GM21723 (cell line): ENCODE results near the gene CCDC9.
"Not testable (repeated sequence)": the region's sequence is repeated elsewhere in the genome, so short reads cannot be mapped to it uniquely, and the experiment has no call there.

ENCODE experiments used
- ATAC-seq: cut with Tn5 transposase; IDR thresholded peaks from one replicate; pipeline ENCODE4 v1.9.1; 2021; ENCODE audit warnings: mild to moderate bottlenecking, moderate library complexity; ENCODE audit not compliant: unreplicated experiment

The CCDC9 gene

DNA sequence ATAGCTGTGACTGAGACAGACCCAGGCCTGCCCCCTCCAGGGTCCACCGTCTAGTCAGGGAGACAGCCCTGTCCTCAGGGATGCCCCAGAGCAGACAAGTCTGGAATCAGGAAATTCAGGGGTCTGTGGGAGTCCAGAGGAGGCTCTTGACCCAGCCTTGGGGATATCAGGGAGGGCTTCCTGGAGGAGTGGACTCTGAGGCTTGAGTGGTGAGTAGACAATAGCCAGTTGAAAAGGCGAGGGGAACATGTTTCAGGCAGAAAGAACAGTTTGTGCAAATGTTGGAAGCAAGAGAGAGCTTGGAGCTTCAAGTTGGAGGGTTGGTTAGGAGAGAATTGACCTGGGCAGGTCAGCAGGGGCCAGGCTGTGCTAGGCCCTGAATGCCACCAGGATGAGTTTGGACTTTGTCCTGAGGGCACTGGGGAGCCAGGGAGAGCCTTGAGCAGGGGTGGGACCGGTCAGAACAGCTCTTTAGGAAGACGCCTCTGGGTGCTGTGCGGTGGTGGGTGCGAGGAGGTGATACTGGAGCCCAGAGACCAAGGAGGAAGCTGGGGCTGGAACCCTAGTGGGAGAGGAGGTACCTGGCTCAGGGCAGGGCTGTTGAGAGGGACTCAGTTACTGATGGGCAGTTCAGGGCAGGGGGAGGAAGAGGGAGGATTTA lies 2.7 kb downstream of the CCDC9 start:
- no peak for ATAC-seq

DNA sequence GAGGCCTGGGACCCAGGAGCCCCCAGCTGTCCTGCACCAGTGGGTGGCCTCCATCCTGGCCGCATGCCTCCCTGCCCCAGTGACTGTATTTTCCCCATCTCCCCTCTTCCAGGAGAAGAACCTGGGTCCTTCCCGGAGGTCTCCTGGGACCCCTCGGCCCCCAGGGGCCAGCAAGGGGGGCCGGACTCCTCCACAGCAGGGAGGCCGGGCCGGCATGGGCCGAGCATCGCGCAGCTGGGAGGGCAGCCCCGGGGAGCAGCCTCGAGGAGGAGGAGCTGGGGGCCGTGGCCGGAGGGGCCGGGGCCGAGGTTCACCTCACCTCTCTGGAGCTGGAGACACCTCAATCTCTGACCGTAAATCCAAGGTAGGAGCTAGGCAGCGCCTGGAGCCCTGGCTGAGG lies 4.2 kb downstream of the CCDC9 start:
- no peak for ATAC-seq

DNA sequence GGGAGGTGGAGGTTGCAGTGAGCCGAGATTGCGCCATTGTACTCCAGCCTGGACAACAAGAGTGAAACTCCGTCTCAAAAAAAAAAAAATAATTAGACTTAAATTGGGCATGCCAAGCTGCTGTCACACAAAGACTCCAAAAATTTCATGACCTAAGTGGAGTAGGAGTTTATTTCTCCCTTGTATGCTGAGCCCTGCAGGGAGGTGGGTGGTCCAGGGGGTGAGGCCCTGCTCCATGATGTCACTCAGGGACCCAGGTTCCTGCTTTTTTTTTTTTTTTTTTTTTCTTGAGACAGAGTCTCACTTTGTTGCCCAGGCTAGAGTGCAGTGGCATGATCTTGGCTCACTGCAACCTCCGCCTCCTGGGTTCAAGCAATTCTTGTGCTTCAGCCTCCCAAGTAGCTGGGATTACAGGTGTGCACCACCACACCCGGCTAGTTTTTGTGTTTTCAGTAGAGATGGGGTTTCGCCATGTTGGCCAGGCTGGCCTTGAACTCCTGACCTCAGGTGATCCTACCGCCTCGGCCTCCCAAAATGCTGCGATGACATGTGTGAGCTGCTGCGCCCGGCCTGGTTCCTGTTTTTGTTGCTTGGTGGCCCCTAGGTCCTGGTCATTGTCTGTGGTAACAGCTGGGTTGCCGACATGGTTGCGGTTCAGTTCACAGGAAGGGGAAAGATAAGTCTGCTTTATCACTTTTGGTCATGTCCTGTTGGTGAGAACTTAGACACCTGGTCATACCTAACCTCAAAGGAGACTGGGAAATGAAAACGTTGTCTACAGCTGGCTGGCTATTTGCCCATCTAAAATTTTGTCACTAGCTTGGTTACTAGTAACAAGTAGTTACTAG lies 5.8 kb downstream of the CCDC9 start:
- peak; percentile 61 for ATAC-seq

DNA sequence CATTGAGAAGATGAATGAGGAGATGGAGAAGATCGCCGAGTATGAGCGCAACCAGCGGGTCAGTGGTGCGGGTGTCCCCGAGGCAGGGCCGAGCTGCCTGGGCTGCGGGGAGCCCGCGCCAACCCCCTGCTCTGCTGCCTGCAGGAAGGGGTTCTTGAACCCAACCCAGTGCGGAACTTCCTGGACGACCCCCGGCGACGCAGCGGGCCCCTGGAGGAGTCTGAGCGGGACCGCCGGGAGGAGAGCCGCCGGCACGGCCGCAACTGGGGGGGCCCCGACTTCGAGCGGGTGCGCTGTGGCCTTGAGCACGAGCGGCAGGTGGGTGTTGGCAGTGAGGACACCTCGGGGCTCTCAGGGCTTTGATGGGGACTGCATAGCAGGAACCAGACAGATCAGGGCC lies 8.3 kb downstream of the CCDC9 start:
- ATAC-seq: no peak

DNA sequence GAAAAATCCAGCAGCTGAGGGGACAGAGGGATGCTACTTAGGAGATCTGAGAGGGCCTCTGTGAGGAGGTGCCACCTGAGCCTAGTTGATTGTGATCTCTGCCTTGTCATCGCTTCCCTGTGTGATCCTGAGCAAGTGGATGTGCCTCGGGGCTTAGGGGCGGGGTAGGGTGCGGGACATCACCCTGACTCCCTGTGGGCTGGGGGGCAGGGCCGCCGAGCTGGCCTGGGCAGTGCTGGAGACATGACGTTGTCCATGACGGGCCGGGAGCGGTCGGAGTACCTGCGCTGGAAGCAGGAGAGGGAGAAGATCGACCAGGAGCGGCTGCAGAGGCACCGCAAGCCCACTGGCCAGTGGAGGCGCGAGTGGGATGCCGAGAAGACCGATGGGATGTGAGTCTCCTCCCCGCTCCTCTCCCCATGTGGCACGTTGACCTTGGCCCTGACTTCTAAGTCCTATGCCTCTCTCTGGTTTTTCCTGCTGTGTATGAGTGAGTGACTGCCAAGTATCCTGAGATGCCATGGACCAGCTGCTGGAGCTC lies 10.1 kb downstream of the CCDC9 start:
- ATAC-seq: no peak

DNA sequence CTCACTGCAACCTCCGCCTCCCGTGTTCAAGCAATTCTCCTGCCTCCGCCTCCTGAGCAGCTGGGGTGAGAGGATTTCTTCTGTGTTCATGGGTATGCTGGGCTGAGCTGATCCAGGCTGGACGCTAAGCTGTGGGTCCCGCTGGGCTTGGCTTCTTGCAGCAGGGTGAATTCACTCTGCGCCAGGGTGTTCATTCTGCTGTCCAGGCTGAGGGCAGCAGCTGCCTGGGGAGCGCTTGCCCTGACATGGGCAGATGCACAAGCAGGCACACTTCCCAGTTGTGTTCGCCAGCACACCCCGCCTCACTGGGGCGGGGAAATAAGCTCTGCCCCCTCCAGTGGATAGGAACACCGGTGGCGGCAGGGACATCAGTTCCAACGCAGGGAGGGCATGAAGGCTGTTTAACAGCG lies 11.0 kb downstream of the CCDC9 start:
- ATAC-seq: no peak

DNA sequence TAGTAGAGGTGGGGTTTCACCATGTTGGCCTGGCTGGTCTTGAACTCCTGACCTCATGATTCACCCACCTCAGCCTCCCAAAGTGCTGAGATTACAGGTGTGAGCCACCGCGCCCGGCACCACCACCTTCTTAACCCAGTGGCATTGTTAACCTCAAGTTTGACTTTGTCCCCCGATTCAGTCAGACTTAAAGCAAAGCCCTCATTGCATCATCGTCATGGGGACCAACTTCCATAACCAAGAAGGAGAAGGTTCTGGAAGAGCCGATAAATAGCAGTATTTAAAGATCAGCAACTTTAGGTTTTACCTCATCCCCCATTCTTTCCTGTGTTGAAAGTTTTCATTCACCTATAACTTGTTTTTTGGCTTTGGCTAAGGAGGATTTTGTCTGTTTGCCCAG lies 11.7 kb downstream of the CCDC9 start:
- ATAC-seq: no peak

DNA sequence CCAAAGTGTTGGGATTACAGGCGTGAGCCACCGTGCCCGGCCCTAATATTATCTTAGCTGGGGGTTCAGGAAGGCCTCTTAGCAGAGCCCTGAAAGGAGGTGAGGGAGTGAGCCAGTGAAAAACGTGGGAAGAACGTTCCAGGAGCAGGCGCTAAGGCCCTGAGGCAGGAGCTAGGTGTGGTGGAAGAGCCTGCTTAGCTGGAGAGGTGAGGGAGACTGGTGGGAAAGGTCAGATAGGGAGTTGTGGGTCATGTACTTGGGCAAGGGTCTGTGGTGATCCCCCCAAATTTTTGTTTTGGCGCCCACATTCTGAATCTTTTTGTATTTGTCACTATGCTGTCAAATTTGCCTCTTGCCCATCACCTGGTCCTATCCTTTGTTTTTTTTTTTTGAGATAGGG lies 13.3 kb downstream of the CCDC9 start:
- no peak for ATAC-seq

DNA sequence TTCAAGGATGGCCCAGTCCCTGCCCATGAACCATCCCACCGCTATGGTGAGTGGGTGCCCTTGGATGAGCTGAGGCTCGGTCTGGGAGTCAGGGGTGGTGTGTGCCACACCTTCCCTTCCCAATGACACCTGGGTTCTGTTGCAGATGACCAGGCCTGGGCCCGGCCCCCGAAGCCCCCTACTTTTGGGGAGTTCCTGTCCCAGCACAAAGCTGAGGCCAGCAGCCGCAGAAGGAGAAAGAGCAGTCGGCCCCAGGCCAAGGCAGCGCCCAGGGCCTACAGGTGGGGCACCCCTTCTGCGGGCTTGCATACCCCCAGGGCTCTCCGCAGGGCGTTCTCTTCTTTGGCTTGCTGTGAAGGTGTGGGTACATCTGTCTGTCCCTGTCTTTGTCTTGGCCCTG lies 14.1 kb downstream of the CCDC9 start:
- ATAC-seq: no peak

DNA sequence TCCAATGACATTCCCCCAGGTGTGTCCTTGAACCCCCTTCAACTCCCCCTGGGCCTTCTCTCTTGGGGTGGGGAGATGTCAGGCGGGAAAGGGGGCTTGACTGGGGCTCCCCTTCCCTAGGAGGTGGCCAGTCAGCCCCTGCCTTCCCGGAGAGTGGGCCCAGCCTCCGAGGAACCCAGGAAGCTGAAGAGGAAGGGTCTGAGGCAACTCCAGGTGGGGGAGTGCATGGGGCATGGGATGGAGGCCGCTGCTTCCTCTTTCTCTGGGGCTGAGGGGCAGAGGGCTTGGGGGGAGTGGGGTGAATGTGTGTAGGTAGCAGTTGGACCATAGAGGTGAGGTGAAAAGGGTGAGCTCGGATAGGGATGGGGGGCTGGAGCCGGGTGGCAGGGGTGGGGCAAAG lies 15.6 kb downstream of the CCDC9 start:
- no peak for ATAC-seq

DNA sequence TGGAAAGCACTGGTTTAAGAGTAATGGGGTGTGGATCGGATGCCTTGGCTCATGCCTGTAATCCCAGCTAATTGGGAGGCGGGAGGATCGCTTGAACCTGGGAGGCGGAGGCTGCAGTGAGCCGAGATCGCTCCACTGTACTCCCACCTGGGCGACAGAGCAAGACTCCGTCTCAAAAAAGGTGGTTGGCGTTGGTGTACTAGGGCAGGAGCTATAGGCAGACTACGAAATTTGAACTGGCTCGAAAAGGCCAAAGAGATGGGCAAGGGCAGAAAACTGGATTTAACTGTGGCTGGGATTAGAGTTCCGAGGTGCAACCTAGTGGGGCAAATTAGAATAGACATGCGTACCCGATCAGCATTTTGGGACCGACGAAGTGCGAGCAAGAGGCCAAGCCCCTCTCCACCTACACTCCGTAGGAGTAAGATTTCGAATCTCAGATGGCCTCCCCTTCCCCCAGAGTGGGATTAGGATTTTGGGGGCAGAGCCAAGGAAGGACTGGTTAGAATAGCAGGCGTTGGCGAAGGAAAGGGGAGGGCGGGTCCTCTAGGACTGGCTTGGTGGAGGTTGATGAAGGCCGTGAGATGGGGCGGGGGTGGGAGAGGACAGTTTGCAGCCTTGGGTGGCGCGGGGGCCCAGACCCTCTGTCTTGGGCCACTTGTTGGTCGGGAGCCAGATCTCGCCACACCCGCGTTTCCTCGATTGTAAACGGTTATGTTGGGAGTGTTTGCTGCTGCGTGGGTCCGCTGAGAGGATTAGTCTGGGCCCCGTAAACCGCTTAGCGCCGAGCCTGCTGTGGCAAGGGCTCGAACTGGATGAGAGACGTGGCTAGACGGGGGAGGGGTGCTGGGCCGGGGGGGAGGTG lies 16.4 kb downstream of the CCDC9 start:
- ATAC-seq: no peak

DNA sequence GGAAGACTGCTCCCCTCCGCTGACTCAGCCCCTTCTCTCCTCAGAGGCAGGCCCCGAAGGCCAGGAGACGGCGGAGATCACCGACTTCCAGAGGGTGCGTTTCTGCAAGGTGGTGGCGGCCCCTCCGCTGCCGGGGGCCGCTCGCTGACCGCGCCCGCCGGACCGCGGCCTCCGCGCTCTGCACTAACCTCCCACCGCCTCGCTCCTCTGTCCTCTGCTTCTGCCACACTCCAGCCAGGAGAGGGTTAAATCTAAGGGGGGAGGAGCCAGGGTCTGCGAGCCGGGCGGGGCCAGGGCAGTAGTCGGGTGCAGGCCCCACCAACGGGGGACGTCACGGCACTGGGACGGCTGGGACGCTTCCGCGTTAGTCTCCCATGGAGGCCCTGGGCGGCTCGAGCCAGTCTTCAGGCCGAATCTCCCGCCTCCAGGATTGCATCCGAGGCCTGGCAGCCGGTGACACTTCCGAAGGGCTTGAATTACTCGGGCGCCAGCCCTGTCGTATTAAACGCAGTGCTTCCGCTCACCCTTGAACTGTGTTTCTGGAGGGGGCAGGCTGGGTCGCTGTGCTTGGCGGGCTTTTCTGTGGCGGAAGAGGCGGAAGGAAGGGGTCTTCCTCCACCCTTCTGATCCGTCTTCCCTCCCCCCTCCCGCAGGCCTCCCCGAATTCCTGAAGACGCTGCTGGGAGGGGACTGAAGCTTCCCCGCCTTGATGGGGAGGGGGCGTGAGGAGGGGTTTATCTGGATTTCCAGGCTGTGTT lies 17.2 kb downstream of the CCDC9 start:
- ATAC-seq: peak; percentile 75

DNA sequence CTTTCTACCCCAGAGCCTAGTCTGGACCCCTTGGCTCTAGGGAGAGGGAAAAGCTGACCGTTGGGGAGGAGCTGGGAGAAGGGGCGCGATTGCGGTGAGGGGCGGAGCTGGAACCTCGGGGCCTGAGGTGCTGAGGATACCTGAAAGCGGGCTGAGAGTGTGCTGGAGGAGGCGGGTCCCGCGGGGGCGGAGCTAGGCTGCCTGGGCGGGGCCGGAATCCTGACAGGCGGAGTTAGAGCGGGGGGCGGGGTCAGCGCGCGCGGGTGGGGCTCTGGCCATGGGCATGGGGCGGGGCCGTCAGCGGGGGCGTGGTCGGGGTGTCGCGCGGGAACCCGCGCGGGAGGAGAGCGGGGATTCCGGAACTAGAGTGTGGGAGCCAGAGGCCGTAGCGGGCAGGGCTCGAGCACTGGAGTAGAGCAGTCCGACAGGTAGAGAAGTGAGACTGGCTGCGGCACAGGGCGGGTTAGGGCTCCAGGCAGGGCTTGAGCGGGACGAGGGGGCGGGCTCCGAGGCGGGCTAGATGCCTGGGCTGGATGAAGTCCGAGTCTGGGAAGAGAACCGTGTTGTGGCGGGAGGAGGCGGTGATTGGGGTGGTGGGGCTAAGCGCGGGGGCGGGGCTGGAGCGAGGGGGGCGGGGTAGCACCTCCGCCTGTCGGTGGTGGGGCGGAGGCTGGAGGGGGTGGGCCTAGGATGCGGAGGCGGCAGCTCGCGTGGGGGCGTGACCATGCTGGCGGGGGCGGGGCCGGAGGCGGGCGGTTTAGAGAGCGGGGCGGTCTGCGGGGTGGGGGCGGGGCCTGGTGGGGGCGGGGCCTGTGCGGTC lies 18.0 kb downstream of the CCDC9 start, which contains the start of gene INAFM1:
INAFM1 (plus strand) TSS at position 815 of the 820 bp plus-strand sequence. CDS start 35 bp downstream, outside the sequence.
- peak; percentile 57 for ATAC-seq

DNA sequence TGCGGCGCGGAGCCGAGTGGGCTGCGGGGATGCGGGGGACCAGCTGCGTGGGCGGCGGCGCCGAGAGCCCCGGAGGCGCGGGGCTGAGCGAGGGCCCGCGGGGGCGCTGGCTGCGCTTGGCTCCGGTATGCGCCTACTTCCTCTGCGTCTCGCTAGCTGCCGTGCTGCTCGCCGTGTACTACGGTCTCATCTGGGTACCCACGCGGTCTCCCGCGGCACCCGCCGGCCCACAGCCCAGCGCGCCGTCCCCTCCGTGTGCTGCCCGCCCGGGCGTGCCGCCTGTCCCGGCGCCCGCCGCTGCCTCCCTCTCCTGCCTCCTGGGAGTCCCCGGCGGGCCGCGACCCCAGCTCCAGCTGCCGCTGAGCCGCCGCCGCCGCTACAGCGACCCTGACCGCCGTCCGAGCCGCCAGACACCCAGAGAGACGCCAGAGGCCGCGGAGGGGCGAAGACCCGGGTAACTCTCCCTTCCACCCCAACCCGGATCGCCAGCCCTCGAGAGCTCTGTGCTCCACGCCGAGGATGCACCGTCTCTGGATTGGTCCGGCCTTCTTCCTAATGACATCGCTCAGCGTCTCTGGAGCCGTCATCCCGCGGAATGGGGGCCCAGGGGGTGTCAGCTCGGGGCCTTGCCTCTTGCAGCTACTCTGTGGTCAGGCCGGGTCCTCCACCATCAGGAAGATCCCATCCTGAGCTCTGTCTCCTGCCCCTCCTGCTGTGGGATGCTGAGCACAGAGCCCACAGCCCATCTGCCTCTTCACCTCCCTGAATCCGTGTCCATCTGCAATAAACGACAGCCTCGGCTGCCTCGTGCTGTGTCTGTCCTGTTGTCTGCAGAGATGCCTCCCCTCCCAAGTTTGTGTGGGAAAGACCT lies 18.8 kb downstream of the CCDC9 start:
- no peak for ATAC-seq

DNA sequence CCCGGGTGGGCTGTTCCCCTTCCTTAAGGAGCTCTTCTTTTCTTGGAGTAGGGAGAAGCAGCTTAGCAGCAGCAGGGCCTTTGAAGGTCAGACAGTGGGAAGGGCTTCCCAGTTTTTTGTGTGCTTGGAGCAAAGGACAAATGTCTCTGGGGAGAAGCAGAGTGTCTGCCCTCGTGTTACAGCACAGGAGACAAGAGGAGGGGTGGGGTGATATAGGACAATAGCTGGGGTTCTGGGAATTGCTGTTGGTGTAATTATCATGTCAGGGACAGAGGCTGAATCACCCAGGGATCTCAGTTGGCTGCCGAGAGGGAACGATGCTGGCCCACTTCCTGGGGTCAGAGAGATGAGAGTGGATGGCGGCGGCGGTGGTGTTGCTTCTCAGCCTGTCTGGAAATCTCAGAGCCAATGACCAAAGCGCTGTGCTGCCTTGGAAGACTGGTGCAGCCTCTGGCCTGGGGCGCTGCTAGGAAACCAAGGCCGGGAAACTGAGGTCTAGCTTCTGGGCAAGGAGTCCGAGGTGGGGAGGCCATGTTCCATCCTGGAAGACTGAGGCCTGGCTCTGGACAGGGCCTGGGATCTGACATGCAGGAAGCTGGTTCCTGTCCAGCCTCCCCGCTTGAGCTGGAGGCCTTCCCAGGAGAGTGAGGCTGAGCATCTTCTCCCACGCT lies 19.6 kb downstream of the CCDC9 start:
- ATAC-seq: no peak

DNA sequence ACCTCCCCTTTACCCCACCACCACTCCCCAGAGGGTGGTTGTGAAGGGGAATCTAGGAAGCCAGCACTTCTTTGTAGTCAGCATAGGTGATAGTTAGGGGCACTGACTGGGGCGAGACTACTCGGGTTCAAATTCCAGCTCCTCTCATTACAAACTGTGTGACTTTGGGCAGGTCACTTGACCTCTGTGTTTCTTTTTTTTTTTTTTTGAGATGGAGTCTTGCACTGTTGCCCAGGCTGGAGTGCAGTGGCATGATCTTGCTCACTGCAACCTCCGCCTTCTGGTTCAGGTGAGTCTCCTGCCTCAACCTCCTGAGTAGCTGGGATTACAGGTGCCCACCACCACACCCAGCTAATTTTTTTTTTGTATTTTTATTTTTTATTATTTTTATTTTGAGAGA lies 20.2 kb downstream of the CCDC9 start:
- not testable (repeated sequence) for ATAC-seq

DNA sequence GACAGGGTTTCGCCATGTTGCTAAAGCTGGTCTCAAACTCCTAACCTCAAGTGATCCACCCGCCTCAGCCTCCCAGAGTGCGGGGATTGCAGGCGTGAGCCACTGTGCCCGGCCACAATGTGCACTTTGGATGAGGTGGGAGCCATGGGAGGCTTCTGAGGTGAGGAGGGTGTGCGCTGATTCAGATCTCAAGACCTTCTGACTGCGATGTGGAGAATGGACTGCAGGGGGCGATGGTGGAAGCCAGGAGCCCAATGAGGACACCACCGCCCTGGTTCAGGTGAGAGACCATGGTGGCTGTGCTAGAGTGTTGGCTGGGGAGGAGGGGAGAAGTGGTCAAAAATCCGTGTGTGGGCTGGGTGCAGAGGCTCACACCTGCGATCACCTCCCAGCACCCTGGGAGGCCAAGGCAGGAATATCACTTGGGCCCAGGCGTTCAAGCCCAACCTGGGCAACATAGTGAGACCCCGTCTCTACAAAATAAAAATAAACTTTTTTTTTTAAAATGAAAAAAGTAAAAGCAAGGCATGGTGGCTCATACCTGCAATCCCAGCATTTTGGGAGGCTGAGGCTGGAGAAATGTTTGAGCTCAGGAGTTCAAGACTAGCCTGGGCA lies 24.0 kb downstream of the CCDC9 start:
- ATAC-seq: no peak
